NCI-H146 treated with DMSO at 0.1 percent for 48 hours (cell line): ENCODE data around the gene ZIC4.

Experiments
- DNase-seq: peaks from one replicate; lab custom pipeline; 2025; ENCODE audit not compliant: unreplicated experiment; lab: John Stamatoyannopoulos, UW

ZIC4 gene

DNA sequence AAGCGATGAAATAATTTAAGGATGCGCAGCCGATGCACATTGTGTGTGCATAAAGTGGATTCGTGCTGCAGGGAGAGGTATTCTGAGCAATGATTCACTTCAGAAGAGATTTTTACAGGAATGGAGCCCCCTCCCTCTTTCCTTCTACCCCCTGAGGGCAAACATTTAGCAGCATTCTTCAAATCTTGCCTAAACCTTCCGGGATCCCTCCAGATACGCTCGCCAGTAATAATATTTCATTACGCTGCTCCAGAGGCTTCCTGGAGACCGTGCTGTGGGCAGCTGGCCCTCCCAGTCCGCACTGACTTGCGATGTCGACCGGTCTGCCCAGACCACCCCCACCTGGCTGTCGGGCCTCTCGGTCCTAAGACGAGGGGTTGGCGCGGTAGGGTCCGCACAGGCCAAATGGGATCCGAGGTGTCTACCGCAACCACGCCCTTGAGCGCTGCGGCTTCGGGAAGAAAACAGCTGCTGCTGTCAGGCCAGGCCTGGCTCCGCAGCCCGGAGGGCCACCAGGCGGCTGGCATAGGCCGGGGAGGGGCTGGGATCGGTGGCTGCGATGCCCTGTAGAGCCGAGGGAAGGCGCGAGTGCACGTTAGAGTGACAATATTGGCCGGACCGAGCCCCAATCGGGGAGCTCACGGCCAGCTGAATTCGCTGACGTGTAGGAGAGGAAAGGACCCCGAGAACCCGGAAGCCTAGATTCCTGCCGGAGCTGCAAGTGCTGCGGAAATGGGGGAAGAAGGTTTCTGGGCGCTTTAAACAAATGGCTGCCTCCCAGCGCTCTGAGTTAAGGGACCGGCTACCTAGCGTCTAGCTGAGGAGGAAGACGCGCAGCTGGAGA lies 14.3 kb downstream of the ZIC4 start:
- no peak for DNase-seq

- no peak for DNase-seq
These were observed 15.5 kb downstream of the ZIC4 start for GRCh38 chr3:147390589-147391569.

GRCh38 chr3:147389717-147390116 lies 16.6 kb downstream of the ZIC4 start:
- no peak for DNase-seq

GRCh38 chr3:147388700-147389580 lies 17.4 kb downstream of the ZIC4 start:
- DNase-seq, result no peak

- no peak for DNase-seq
These were observed 18.3 kb downstream of the ZIC4 start for GRCh38 chr3:147387885-147388699.

- no peak for DNase-seq
These were observed 19.0 kb downstream of the ZIC4 start for GRCh38 chr3:147387291-147387884.

GRCh38 chr3:147385059-147386012 lies 21.0 kb downstream of the ZIC4 start:
- no peak for DNase-seq

DNA sequence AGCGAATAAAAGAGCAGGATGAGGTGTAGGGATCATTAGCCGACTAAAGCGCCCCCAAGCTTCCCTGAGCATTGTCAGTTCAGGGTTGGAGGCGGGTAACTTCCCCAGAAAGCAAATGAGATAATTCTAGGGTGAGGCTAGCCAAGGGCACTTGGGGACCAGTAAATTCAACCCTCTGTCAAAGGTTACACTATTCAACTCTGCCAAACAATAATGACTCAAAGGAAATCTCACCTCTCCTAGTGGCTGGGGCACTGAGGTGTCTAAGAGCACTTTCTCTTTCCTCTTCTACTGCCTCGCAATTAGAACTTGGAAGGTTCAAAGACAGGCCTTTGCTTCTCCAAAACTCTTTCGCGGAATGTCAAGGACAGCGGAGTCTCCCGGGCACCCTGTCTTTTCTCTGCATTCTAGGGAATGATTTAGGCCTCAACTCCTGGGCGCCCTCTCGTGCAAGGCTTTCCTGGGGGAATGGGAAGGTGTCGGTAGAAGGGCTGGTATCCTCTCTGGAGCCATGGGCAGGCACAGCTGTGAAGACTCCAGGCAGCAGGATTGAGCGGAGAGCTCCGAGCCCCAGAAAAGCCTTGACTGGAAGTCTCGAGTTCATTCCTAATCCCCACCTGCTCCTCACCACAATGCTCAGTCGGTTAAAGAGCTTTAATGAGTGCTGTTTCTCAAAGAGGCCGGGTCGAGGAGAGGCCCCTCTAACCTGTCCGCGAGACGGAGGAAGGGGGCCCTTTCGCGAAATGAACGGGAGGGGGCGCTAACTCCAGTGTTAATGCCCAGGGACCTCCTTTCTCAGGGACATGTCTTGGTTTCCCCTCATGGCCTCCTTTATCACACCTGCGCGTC lies 21.9 kb downstream of the ZIC4 start:
- DNase-seq, result no peak

GRCh38 chr3:147383617-147384016 lies 22.7 kb downstream of the ZIC4 start:
- no peak for DNase-seq

GRCh38 chr3:147381596-147381995 lies 24.7 kb downstream of the ZIC4 start:
- DNase-seq, result no peak

DNA sequence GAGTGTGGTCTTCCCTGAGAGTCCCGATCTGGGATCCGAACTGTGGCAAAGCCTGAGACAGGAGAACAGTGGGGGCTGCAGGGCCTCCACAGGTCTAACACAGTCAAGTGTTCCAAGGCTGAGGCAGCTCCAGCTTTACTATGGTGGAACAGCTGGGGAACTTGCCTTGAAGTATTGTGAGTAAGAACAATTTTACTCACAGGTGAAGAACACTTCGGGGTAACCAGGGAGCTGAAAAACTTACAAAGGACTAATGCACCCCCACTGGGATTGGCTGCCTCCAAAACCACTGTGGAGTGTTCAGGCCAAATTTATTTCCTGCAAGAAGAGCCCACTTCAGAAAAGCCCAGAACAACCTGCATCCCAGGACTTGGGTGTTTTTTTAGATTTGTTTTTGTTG lies 25.4 kb downstream of the ZIC4 start:
- no peak for DNase-seq

GRCh38 chr3:147380387-147380951 lies 25.9 kb downstream of the ZIC4 start:
- DNase-seq, result no peak

- DNase-seq, result no peak
These were observed 26.7 kb downstream of the ZIC4 start for GRCh38 chr3:147379651-147380050.

DNA sequence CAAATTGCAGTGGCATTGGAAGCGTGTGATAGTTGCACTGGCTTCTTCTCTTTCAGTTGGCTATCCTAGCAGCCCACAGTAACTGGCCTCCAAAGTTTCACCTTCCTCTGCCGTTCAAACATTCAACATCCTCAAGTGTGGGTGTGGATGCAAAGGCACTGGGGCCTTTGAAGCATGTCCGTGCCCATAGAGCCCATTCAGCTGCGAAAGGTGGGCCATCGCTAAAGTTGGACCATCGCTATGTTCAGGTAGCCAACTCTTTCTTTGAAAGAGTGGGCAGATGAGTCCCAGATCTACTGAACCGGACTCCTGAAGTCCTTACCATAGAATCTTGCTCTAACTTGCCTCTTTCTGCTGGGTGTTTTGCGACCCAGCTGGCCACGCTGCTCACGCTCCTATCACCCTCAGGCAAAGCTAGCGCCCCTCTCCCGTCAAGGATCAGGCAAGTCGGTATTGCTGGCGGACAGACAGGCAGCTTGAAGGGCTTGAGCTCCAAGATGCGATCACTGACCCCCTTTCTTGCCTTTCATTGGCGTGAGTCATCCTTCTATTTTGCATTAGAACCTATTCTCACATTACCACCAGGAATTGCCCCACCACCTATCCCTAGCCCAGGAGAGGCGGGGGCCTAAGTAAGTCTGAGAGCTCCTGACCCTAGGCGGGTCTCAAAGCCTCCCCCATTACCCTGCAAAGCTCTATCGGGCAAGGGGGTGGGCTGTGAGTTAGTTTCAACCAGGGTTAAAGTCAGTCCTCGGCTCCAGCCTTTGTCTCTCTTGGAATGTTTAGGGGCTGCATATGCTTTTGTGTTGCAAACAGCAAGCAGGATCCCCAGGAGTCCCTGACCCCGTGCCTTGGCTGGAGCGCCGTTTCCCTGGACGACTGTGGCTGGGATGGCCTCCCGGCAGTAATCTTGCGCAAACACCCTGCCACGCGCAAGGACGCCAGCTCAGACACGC lies 28.7 kb downstream of the ZIC4 start:
- DNase-seq, result no peak

DNA sequence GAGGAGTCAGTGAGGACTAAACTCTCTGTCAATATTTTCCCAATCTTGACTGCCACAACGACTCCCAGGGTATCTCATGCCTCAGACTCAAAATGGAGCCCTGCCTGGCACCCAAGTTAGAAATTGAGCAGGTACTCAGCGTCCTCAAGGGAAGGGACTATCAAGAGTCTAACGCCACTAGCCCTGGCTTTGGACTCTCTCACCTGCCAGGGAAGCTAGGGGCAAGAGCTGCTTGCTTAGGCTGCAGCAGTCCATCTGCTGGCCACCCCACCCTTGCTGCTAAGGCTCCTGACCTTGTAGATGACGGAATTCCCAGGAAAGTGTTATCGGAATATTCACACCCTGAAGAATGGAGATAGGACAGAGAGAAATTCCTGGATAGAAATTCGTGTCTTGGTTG lies 33.0 kb downstream of the ZIC4 start:
- no peak for DNase-seq

DNA sequence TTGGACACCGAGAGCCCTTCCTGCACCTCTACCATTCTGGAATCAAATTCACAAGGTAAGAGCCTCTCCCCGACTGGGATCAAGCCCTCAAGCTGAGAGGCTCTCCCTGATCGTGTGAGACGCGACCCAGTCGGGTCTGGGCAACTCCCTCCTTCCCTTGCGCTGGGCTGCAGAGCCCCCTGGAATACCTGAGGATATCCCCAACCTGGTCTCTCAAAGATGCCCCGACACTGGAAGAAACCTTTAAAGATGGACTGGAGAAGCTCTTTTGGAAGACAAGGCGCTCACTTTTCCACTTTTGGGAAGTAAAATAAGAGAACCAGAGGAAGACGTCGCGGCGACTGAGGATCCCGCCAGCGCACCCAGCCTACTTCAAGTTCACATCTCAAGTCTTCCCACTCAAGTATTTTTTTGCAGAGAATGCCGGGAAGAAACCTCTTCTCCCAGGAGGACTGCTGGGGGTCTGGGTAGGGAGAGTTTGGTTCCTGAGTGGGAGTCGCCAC lies 33.8 kb downstream of the ZIC4 start:
- no peak for DNase-seq
